Activated CD4-positive, alpha-beta T cell treated with anti-CD3 and anti-CD28 coated beads, Interleukin-2, amount 10 ng/mL, durations not matched to agents 7 days and 5 days (primary cell): ENCODE data around the gene KIF12. TPM values are rescaled to one million over a fixed set of nuclear protein-coding genes. Genes with fewer than 3 reads are reported as not detected.

Experiments used
- CTCF ChIA-PET: fragments of 350-600 bp; sonication (Branson Sonifier 250); formaldehyde crosslinking; loops from one replicate; lab custom pipeline; 2021; ENCODE audit warnings: antibody characterized with exemption; lab: Charles Lee
- POLR2A ChIA-PET: fragments of 350-600 bp; sonication (Branson Sonifier 250); formaldehyde crosslinking; loops from one replicate; lab custom pipeline; 2021; ENCODE audit warnings: antibody characterized with exemption; lab: Charles Lee
- DNase-seq: peaks from one replicate; pipeline ENCODE4 v3.0.0-alpha.2; 2020
- H3K27ac Mint-ChIP-seq: one replicate; pipeline ENCODE4 v1.8.0; 2021; ENCODE audit warnings: mild to moderate bottlenecking, moderate library complexity, mixed read lengths
- H3K27me3 Mint-ChIP-seq: one replicate; pipeline ENCODE4 v1.8.0; 2021; ENCODE audit warnings: mixed read lengths
- H3K36me3 Mint-ChIP-seq: one replicate; pipeline ENCODE4 v1.8.0; 2021; ENCODE audit warnings: low read depth, mixed read lengths
- H3K4me1 Mint-ChIP-seq: one replicate; pipeline ENCODE4 v1.8.0; 2021; ENCODE audit warnings: mixed read lengths
- H3K4me3 Mint-ChIP-seq: one replicate; pipeline ENCODE4 v1.8.0; 2021; ENCODE audit warnings: mild to moderate bottlenecking, moderate library complexity, mixed read lengths
- H3K9me3 Mint-ChIP-seq: one replicate; pipeline ENCODE4 v1.8.0; 2021; ENCODE audit warnings: mixed read lengths
- total RNA-seq, 2 experiments: library from RNA; stranded (reverse); gene quantifications; one replicate each; pipeline ENCODE4 v1.2.3, GENCODE V29; 2021

KIF12 gene
- total RNA-seq, 2 experiments from 2014 or later = not detected

- Mint-ChIP-seq H3K27ac (no peak overlapping the region), H3K27me3 (peaks cover 8% of the 10 kb centered on the region), H3K4me1 (no peaks in the 10 kb centered on the region), H3K4me3 (no peak overlapping the region), H3K9me3 (no peaks in the 10 kb centered on the region), H3K36me3 (no peaks in the 10 kb centered on the region)
- DNase-seq = no peak
- ChIA-PET POLR2A (no interaction called here), CTCF (interaction anchor here (0.9 to 3.1 kb wide), 2 partner anchors 9 to 24 kb away, joined by 4 to 11 read pairs; no protein-coding TSS in a partner anchor)
These were observed 40.4 kb downstream of the KIF12 start for GRCh38 chr9:114058688-114059046.

- Mint-ChIP-seq H3K27me3 (no peaks in the 10 kb centered on the region), H3K4me3 (no peak overlapping the region), H3K27ac (no peak overlapping the region), H3K9me3 (no peaks in the 10 kb centered on the region), H3K4me1 (no peaks in the 10 kb centered on the region), H3K36me3 (no peaks in the 10 kb centered on the region)
- CTCF ChIA-PET = no interaction called here
- POLR2A ChIA-PET = no interaction called here
- DNase-seq = no peak
These were observed 41.8 kb downstream of the KIF12 start for GRCh38 chr9:114057161-114057885.

GRCh38 chr9:114056527-114056926 lies 42.6 kb downstream of the KIF12 start:
- no peaks in the 10 kb centered on the region for H3K4me1 Mint-ChIP-seq

GRCh38 chr9:114055894-114056293 lies 43.2 kb downstream of the KIF12 start:
- H3K9me3 Mint-ChIP-seq = no peaks in the 10 kb centered on the region
- no peak overlapping the region for H3K27ac Mint-ChIP-seq
- H3K36me3 Mint-ChIP-seq = no peaks in the 10 kb centered on the region
- CTCF ChIA-PET = interaction anchor here (0.6 kb wide), 2 partner anchors 131 to 349 kb away, joined by 3 to 4 read pairs; no protein-coding TSS in a partner anchor
- H3K4me1 Mint-ChIP-seq = no peaks in the 10 kb centered on the region
- no peak for DNase-seq
- POLR2A ChIA-PET = no interaction called here
- no peaks in the 10 kb centered on the region for H3K27me3 Mint-ChIP-seq
- no peak overlapping the region for H3K4me3 Mint-ChIP-seq

More at GRCh38 chr9:114056527-114056926, 42.6 kb downstream of the KIF12 start:
- no peak for DNase-seq
- Mint-ChIP-seq H3K27ac (no peak overlapping the region), H3K4me3 (no peak overlapping the region), H3K9me3 (no peaks in the 10 kb centered on the region), H3K27me3 (no peaks in the 10 kb centered on the region), H3K36me3 (no peaks in the 10 kb centered on the region)
- CTCF ChIA-PET = interaction anchor here (0.6 kb wide), 2 partner anchors 130 to 349 kb away, joined by 3 to 4 read pairs; no protein-coding TSS in a partner anchor
- POLR2A ChIA-PET = no interaction called here

- H3K4me1 Mint-ChIP-seq = no peaks in the 10 kb centered on the region
- no peak for DNase-seq
- ChIA-PET POLR2A (no interaction called here), CTCF (no interaction called here)
- H3K9me3 Mint-ChIP-seq = no peaks in the 10 kb centered on the region
- H3K27me3 Mint-ChIP-seq = no peaks in the 10 kb centered on the region
- H3K27ac Mint-ChIP-seq = no peak overlapping the region
- no peaks in the 10 kb centered on the region for H3K36me3 Mint-ChIP-seq
- no peak overlapping the region for H3K4me3 Mint-ChIP-seq
These were observed 44.0 kb downstream of the KIF12 start for GRCh38 chr9:114055061-114055460.

- DNase-seq = no peak
- CTCF ChIA-PET = no interaction called here
- H3K27me3 Mint-ChIP-seq = no peaks in the 10 kb centered on the region
- no peaks in the 10 kb centered on the region for H3K4me1 Mint-ChIP-seq
- H3K27ac Mint-ChIP-seq = no peak overlapping the region
- H3K4me3 Mint-ChIP-seq = no peak overlapping the region
- H3K36me3 Mint-ChIP-seq = no peaks in the 10 kb centered on the region
- POLR2A ChIA-PET = no interaction called here
- no peaks in the 10 kb centered on the region for H3K9me3 Mint-ChIP-seq
These were observed 44.9 kb downstream of the KIF12 start for GRCh38 chr9:114054191-114054690.

- ChIA-PET CTCF (no interaction called here), POLR2A (no interaction called here)
- no peak for DNase-seq
- Mint-ChIP-seq H3K4me1 (no peaks in the 10 kb centered on the region), H3K9me3 (no peaks in the 10 kb centered on the region), H3K27ac (no peak overlapping the region), H3K27me3 (no peaks in the 10 kb centered on the region), H3K36me3 (no peaks in the 10 kb centered on the region), H3K4me3 (no peak overlapping the region)
These were observed 45.7 kb downstream of the KIF12 start for GRCh38 chr9:114053246-114054005.

- H3K4me3 Mint-ChIP-seq = no peak overlapping the region
- H3K36me3 Mint-ChIP-seq = no peaks in the 10 kb centered on the region
- ChIA-PET POLR2A (no interaction called here), CTCF (no interaction called here)
- H3K9me3 Mint-ChIP-seq = no peaks in the 10 kb centered on the region
- no peaks in the 10 kb centered on the region for H3K4me1 Mint-ChIP-seq
- no peak overlapping the region for H3K27ac Mint-ChIP-seq
- no peaks in the 10 kb centered on the region for H3K27me3 Mint-ChIP-seq
- no peak for DNase-seq
These were observed 47.4 kb downstream of the KIF12 start for GRCh38 chr9:114051706-114052105.

- Mint-ChIP-seq H3K27me3 (no peaks in the 10 kb centered on the region), H3K4me3 (no peak overlapping the region), H3K9me3 (no peaks in the 10 kb centered on the region), H3K36me3 (no peaks in the 10 kb centered on the region), H3K27ac (no peak overlapping the region), H3K4me1 (no peaks in the 10 kb centered on the region)
- no peak for DNase-seq
- ChIA-PET CTCF (no interaction called here), POLR2A (no interaction called here)
These were observed 47.8 kb downstream of the KIF12 start for GRCh38 chr9:114051281-114051680.

GRCh38 chr9:114050646-114051045 lies 48.4 kb downstream of the KIF12 start:
- Mint-ChIP-seq H3K4me3 (no peak overlapping the region), H3K27me3 (peaks cover 2% of the 10 kb centered on the region), H3K36me3 (no peaks in the 10 kb centered on the region), H3K9me3 (no peaks in the 10 kb centered on the region), H3K4me1 (no peaks in the 10 kb centered on the region), H3K27ac (no peak overlapping the region)
- ChIA-PET POLR2A (no interaction called here), CTCF (no interaction called here)
- no peak for DNase-seq

GRCh38 chr9:114050226-114050568 lies 48.9 kb downstream of the KIF12 start:
- POLR2A ChIA-PET = no interaction called here
- H3K36me3 Mint-ChIP-seq = no peaks in the 10 kb centered on the region
- no peaks in the 10 kb centered on the region for H3K4me1 Mint-ChIP-seq
- peaks cover 5% of the 10 kb centered on the region for H3K27me3 Mint-ChIP-seq
- H3K4me3 Mint-ChIP-seq = no peak overlapping the region
- CTCF ChIA-PET = no interaction called here
- no peaks in the 10 kb centered on the region for H3K9me3 Mint-ChIP-seq
- no peak overlapping the region for H3K27ac Mint-ChIP-seq
- DNase-seq = no peak

GRCh38 chr9:114049441-114050225 lies 49.5 kb downstream of the KIF12 start:
- Mint-ChIP-seq H3K4me3 (no peak overlapping the region), H3K4me1 (no peaks in the 10 kb centered on the region), H3K27me3 (peaks cover 7% of the 10 kb centered on the region), H3K27ac (no peak overlapping the region), H3K36me3 (no peaks in the 10 kb centered on the region), H3K9me3 (no peaks in the 10 kb centered on the region)
- ChIA-PET POLR2A (no interaction called here), CTCF (interaction anchor here (0.9 kb wide), 1 partner anchor 9 kb away, joined by 4 read pairs; no protein-coding TSS in a partner anchor)
- DNase-seq = no peak
